Kidney capillary endothelial cell (primary cell): ENCODE results near the gene NDUFS6.

Source experiments
- DNase-seq: peaks from one replicate; pipeline ENCODE4 v3.0.0-alpha.2; 2018; ENCODE audit warnings: low spot score

NDUFS6 gene

DNA sequence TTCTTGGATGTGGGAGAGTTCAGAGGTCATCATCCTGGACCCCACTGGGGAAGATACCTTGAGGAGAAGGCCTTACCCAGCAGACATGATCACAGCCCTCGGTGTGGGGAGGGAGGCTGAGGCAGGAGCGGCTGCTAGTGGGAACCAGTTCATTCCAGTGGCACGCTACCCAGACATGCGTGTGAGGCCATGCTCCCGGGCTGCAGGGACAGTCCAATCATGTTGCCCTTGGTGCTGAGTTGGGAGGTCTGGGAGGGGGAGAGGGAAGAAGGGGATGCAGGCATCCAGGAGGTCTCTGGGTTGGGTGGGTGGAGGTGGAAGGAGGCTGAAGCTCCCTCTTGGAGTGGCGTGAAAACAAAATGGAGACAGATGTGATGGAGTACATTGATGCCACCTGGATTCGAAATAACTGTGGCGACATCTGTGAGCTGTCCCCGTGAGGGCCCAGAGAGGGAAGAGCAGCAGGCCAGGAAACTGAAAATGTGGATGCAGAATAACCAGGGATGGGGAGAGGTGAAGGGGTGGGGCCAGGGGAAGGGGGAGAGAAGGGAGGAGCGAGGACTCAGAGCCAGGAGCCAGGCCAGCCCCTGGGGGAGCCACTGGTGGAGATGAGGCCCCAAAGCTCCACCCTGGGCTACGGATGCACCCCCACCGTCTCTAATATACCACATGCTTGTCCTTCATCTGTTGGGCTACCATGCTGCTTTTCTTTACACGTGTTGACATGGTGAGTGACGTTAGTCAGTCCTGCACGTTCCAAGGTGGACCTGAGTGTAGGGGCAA is 16.2 kb downstream of the NDUFS6 start:
- no peak for DNase-seq

DNA sequence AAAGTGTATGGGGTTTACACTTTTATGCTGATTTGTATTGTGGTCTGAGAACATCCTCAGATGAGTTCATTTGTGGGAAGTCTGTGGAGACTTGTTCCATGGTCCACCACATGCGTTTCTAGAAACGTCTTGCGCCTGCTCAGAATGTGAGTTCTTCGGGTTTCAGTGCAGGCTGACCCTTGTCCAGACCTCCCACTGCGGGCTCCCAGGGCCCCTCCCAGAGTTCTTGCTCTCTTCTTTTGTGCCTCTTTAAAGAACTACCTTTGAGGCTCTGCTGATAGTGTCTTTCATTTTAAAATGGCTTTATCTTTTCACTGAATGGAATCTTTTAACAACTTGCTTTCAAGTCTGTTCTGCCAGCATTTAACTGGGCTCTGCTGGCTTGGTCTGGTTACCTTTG is 17.6 kb downstream of the NDUFS6 start:
- no peak for DNase-seq

DNA sequence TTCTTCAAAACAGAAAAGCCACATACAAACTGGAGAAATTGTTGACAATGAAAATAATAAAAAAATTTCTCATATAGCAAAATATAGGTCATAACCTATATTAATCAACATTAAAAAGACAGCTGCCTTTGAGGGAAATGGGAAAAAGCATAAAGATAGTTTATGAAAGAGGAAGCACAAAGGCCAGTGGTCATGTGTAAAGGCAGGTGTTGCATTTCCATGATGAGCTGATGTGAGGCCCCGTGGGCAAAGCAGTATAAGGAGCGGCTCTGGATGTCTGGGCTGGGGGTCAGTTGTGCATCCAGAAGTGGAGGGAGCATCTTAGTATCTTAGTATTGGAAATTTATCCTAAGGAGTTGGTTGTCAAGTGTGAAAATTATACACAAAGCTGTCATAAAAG is 18.3 kb downstream of the NDUFS6 start:
- no peak for DNase-seq

DNA sequence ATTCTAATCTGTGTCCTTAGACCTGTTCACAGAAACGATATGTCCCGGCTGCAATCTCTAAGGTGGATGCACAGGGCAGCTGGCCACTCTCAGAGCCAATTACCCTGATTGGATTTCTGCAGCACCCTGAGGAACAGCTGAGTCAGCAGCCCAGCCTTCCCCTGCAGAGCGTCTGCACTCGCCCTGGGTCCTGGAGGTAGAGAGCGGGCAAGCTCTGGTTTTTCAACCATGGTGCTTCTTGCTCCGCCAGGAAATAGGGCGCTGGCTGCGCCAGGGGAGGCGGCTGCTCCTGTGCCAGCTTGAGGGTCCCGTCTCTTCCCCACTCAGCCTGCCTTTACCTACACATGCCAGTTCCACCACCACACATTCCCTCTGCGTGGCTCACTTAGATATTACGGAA is 19.2 kb downstream of the NDUFS6 start:
- no peak for DNase-seq

DNA sequence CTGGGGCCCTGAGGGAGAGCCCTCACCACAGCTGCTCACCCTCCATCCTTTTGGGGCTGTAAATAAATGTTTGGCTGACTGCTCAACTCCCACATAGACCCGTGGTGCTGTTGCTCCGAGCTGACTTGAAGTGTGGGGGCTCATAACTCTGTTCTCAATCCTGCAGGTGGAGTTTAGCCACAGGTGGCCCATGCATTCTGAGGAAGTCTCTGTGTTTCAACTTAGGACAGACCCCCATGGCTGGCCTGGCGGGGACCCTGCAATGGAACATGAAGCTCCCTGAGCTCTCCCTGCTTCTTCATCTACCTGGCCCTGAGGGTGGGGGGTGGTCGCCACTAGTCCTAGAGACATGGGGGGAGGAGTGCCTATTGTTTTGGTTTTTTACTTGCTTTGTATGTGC is 19.7 kb downstream of the NDUFS6 start:
- no peak for DNase-seq

DNA sequence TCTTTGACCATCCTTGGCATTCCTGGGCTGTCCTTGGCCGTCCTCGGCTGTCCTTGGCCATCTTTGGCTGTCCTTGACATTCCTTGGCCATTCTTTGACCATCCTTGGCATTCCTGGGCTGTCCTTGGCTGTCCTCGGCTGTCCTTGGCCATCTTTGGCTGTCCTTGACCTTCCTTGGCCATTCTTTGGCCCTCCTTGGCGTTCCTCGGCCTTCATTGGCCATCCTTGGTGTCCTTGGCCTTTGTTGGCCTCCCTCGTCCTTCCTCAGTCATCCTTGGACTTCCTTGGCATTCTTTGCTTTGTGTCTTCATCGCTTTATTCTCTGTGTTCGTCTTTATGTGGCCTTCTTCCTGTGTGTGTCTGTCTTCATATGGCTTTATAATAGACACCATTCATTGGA is 20.7 kb downstream of the NDUFS6 start:
- DNase-seq = no peak

DNA sequence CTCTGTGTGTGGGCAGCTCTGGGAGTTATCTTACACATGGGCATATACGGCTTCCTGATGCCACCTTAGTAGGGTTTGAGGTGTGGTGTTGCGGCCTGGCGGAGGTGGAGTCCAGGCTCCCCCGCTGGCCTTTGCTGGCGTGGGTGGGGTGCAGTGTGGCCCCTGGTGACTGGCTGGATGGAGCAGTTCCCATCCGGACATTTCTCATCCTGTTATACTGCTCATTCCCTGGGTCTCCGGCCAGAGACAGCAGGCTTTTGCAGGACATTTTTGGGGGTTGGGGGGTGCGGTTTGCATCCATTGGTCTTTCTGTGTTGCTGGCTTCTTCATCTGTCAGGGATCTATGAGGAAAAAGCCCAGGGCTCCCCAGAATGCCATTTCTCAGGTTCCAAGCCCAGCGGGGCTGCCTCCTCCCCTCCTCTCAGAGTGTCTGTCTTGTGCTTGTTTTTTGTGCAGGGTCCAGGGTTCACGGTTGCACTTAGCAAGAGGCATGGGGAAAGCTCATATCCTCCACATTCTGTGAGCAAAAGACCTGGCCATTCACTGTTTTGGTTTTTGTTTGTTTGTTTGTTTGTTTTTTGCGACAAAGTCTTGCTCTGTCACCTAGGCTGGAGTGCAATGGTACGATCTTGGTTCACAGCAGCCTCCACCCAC is 22.3 kb downstream of the NDUFS6 start:
- DNase-seq = no peak

DNA sequence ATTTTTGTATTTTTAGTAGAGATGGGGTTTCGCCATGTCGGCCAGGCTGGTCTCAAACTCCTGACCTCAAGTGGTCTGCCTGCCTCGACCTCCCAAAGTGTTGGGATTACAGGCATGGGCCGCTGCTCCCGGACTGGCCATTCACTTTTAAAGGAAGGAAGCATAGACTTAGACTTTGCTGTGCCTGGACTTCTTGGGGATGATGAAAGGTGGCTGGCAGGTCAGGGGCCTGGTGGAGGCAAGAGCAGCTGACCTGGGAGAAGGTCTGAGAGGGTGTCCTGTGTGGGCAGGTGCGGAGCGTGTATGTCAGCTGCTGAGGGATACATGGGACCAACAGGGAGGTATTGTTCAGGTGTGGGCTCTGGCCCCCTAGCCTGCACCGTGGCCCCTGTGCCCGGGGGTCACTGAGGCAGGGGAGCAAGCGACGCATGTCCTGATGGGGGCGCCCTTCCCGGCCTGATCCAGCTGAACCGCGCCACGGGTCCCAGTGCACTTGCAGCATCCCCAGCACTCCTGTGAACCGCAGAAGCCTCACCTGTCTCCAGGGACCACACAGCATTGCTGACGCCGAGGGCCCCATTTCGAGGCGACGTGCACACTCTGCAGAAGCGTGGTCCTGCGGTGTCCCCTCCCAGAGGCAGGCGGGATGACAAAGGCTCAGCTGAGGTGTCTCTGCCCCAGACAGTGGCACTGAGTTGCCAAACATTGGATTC is 23.1 kb downstream of the NDUFS6 start:
- no peak for DNase-seq

DNA sequence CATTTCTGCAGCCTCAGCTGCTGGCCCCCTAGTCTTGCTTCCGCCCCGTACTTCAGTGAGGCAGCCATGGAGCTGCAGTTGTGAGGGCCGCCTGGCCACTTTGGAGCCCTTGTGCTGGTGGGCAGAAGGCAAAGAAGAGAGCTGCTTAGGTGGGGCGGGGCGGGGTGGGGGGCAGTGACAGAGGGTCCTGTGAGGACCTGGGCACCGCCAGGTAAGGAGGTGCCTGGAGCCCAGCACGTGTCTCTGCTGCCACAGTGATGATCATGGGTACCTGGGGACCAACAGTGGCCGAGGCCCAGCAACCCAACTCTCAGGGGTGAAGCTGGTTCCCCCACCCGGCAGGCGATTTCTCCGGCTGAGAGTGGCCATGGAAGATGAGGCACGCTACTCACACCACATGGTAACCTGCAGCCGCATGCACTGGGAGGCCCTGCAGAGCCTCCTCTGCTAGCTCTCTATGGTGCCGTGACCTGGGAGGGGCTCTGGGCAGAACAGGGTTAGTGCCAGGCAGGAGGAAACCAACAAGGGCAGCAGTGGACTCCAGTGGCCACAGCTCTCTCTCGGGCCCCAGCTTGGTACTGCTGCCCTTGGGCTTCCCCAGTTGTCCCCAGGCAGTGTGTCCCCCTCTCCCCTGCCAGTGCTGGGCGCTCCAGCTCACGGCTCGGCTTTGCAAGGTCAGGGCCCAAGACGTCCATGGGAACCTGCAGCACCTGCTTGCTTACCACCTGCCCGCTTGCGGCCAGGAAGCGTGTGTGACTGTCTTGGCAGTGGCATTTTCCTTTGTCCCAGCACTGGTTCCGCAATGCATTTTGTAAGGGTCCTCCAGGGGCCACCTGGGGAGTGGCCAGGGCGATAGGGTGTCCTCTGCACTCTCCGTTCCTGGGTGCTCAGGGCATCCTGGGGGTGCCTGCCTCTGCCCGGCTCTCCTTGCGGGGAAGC is 24.0 kb downstream of the NDUFS6 start:
- DNase-seq = no peak

DNA sequence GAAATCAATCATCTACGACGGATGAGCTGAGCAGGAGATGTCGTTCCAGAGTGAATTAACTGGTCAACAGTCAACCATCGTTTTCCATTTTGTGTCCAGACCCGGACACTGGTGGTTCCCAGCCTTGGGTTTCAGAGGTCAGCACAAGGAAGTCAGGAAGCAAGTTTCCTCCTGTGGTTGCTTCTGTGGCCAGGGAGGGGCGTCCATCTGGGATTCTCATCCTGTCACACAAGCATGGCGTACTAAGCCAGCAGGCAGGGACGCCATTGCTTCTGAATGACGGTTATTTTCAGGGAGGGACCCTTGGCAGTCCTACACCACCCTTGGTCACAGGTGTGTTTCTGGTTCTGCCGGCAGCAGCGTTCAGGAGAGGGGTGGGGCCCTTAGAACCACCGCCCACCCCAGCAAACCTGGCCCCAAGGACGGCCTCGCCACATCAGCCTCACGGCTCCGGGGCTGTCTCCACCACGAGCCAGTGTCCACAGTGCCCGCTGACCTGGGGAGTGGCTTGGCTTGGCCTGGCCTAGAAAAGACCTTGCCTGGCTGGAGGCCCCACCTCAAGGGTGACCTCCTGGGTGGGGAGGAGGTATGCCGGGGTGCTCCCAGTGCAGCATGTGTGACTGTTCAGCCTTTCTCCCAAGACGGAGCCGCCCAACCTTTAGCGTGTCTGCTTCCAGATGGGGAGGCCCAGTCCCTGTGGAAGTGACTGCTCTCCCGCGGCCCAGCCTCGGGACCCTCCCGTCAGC is 25.2 kb downstream of the NDUFS6 start:
- DNase-seq = no peak

DNA sequence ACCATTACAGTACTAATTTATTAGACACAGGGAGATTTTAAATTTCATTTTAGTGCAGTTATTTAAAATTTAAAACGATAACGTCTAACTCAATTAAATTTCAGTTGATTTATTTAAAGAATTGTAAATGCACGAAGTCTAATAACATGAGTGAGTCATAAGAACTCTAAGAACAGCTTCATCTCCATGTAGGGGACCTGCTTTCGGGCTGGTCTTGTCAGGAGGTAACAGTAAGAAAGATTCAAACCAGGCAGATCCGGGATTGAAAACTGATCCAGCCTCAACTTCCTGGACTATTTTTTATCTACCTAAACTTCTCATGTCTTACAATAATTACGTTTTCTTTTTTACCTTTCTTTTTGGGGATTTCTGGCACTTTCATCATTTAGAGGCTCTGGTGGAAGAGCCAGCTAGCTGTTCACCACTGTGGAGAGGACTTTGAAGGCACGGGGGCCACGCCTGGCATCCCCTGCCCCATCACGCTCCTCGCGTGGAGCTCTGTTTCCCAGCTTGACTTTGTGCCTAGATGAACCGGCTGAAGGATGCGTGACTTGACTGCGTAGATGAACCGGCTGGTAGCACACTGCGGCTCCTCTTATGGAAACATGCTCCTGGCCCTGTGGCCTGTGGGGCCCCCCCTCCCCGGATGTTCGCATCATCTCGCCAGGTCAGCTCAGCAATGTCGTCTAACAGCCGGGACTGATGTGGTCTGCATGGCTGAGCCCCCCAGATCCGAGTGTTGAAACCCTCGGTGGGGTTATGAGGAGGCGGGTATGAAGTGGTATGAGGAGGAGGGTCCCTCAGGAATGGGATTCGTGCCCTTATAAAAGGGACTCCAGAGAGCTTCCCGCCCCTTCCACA is 26.0 kb downstream of the NDUFS6 start:
- no peak for DNase-seq

DNA sequence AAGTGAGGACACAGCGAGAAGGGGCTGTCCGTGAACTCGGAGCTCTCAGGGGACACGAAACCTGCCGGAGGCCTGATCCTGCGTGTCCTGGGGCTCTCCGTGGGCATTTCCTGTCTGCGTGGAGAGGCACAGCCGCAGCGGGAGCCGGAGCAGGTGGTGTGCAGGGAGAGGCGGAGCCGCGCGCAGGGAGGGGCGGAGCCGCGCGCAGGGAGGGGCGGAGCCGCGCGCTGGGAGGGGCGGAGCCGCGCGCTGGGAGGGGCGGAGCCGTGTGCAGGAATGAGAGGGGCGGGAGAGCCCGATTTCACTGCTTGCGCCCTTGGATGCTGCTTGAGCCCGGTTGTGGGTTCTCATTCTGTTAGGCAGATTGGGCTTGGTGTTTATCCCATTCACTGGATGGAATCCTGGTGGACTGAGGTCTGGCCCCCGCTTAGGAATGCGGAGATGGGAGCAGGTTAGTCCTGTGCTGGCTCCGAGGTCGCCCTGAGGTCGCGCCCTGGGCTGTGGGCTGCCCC is 26.7 kb downstream of the NDUFS6 start:
- no peak for DNase-seq

DNA sequence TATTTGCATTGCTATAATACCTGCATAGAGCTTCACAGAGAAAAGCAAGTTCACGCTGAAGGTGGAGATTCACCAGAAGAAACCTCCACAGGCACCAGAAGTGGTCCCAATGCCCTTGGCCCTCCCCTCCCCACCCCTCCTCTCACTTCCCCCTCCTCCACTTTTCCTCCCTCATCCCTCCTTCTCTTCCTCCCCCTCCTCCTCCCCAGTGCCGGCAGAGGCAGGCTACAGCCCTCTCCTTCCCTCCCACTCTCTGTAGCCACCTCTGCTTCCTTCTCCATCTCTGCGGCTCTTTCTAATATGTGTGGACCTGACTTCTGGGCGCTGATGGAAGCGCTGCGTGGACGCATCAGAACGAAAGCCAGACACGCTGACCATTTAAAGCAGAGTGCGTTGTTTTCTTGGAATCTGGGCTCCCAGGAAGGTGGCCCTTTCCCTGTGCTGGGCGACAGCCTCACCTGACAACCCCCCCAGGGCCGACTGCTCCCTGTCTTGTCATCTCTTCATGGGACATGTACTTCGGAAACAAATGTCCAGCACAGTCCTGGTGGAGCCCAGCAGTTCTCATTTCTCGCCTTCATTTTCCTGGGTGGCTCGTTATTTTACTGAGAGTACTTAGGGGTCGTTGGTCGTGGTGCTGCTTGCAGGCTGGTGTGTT is 29.5 kb downstream of the NDUFS6 start:
- DNase-seq = no peak

DNA sequence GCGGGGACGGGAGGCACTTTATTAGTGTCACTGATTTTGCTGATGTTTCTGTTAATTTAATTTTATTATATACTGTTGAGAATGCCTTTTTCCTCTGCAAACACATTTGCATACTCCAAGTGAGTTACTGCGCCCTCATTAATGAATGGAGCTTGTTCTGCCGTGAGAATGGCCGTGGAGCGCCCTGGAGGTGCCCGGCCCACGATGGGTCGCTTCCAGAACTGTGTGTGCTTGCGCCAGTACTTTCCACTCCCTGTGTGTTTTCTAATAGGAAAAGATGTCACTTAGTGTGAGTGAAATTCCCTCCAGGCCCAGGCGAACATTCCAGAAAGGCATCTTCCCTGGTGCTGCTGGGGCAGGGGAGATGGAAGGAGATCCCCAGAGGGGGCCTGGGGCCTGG is 30.1 kb downstream of the NDUFS6 start:
- DNase-seq = no peak

DNA sequence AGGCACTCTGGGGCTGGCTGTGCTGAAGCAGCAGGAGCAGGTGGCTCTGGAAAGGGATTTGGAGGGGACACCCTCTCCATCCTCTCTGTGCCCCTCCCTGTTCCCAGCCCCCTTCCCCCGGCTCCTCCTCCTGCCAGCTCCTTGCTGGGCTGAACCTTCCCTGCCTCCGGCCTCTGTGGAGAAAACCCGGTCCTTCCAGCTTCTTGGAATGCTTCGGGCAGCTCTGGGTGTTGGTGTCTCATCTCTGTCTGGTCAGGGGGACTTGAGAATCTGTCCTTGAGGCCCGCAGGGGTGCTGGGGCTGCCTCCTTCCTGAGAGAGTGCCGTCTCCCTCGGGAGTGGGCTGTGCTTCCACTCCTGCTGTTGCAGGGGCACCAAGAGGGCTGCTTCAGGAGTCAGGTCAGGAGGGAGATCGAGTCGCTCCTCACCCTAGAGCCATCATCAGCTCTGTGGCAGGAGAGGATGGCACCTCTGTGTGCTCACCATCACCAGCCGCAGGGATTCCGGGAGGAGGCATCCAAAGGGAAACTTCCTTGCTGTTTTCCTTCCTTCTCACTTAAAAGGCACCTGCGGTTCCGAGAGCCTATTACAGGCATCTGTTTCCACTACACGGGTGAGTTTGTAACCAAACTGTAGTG is 30.6 kb downstream of the NDUFS6 start:
- DNase-seq = no peak

DNA sequence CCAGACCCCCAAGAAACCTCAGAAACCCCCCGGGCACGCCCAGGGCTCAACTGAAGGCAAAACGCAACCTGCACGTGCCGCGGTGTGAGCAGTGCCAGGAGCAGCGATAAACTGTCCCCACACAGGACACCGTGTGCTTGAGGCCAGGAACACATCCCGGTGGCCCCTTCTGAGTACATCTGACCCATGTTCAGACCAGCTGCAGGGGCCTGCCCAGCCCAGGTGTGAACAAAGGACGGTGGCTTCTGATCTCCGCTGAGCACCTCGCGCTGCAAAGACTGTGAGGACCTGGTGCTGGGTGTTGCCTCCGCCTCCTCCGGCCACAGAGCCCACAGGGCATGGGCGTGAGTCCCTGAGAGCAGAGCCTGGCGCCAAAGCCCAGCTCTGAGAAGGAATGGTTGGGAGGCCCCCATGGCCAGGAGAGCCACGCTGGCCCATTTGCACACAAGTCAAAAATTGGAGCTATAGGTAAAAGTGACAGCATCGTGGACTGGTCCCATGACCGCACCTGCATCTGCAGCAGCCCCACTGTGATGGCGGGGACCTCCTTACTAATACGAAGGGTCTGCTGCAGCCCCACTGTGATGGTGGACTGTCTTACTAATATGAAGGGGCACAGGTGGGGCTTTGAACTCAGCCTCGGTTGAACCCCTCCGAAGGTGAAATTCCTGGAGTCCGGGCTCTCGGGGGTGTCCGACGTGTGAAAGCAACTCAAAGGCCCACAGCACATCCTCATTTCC is 31.5 kb downstream of the NDUFS6 start:
- no peak for DNase-seq

DNA sequence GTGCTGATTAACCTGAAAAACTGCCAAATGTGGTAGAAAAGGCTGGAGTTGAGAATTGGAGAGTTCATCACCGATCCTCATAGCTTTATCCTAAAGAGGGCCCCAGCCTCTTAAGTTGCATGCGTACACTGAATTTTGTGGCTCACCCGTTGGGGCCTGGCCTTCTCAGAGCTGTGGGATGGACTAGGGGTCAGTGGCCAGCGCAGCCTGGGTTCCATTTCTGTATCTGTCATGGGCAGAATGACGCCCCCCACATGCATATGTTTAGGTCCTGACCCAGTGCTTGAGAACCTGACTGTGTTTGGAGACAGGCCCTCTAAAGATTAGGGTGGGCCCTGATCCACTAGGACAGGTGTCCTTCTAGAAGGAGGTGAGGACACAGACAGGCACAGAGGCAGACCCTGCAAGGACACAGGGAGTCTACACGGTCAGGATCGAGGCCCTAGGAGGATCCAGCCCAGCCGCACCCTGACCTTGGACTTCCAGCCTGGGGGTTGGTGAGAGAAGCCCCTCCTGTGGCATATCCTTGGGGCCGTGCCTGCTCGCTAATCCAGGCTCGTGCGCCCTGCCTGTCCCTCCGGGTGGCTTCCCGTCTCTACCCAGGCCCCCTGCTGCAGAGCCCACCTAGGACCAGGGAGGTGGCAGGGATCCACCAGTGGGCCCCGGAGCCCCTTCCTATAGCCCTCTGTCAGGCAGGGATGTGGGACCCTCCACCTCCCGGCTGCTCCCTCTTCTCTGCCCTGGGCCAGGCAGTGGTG is 32.2 kb downstream of the NDUFS6 start:
- DNase-seq = no peak
